B cell (primary cell): ENCODE results near the gene CASP2.

Experiments used
- CTCF ChIP-seq: fragments of 200-600 bp; IDR thresholded peaks from one replicate; pipeline ENCODE4 v1.8.0; 2022; ENCODE audit warnings: antibody characterized with exemption, mild to moderate bottlenecking
- EZH2 ChIP-seq: IDR thresholded peaks from 2 replicates; pipeline ENCODE4 v1.6.1; 2012; ENCODE audit warnings: borderline replicate concordance, low read depth, mild to moderate bottlenecking, moderate library complexity, low read length; ENCODE audit not compliant: insufficient read depth, poor library complexity, severe bottlenecking

- TF ChIP-seq CTCF: no peak
- TF ChIP-seq EZH2: no peak
Observed at GRCh38 chr7:143284591-143285469, 3.3 kb upstream of the CASP2 start, which contains the start of gene TMEM139.
